Peyer's patch (tissue), 4 donors: ENCODE data around the gene OPCML.

Experiments
- CTCF ChIP-seq, 6 experiments: fragments of 450-650 bp in 4 of 6; fragments of 200-600 bp in 2 of 6; sonication (generic) in 1 of 6; IDR thresholded peaks; one replicate each; pipeline ENCODE4 v1.5.1; 2017 to 2019; ENCODE audit warnings: antibody characterized with exemption in 6 of 6, mild to moderate bottlenecking in 3 of 6, moderate library complexity in 1 of 6
- POLR2A ChIP-seq, 2 donors: fragments of 450-650 bp; IDR thresholded peaks; one replicate each; pipeline ENCODE4 v1.5.1; 2017; ENCODE audit warnings: antibody characterized with exemption in 2 of 2, mild to moderate bottlenecking in 2 of 2, moderate library complexity in 2 of 2

GRCh38 chr11:133164986-133165385, 367.3 kb downstream of the OPCML start:
- no peak for TF ChIP-seq CTCF (IDR thresholded peaks at IDR 0.05)
- no peak for TF ChIP-seq POLR2A (IDR thresholded peaks at IDR 0.05)
